ENCODE measurements around the gene PLPP2.

The PLPP2 gene

DNA sequence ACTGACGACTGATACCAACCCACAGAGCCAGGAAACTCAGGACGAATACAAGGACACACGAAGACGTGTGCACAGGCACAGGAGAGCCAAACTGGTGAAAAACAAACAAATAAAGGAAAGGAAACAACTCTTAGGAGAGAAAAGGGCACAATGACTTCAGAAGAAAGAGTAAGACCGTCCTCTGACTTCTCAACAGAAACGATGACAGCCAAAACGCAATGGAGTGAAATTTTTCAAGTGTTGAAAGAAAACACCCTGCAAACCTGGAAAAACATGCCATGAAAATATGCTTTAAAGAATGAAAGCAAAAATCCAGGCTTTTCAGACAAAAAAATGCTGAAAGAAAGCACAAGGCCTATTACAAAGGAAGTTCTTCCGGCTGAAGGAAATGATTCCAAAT is 24.6 kb upstream of the PLPP2 start:
- DNase-seq (ENCODE audit: low spot score) (no peak), FAIRE-seq (no peak)

DNA sequence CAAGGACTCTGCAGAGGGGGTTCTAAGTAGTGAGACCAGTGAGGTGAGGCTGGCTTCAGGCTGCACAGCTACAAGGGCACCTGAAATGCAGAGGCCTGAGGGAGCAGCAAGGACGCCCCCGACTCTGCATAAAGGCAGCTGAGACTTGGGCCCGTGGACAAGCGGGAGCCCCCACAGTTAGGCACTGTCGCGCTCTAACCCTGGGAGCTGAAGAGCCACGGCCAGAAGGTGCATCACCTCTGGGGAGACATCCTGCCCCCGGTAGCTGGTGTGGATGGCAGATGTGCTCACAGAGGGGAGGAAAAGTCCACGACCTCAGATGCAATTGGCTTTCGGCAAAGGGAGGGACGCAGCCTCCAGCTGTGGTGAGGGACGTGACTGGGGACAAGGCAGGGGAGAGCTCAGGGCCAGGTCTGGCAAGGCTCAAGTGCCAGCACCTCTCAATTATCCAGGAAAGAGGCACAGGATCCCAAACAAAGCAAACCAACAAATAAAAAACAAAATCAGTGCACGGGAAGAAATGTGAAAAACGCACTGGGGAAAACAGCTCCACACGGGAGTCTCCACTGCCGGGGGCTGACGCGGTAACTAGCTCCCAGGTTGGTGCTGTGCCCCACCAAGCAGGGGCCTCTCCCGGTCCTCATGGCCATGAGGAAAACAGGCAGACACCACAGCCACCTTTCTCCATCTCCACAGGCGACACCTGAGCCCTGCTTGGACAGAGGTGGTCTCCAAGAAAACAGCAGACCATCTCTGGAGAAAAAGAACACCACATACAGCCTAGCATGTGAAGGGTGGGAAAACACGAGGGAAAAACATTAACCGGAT is 23.0 kb upstream of the PLPP2 start:
- DNase-seq (ENCODE audit: low spot score) (no peak), FAIRE-seq (no peak)

DNA sequence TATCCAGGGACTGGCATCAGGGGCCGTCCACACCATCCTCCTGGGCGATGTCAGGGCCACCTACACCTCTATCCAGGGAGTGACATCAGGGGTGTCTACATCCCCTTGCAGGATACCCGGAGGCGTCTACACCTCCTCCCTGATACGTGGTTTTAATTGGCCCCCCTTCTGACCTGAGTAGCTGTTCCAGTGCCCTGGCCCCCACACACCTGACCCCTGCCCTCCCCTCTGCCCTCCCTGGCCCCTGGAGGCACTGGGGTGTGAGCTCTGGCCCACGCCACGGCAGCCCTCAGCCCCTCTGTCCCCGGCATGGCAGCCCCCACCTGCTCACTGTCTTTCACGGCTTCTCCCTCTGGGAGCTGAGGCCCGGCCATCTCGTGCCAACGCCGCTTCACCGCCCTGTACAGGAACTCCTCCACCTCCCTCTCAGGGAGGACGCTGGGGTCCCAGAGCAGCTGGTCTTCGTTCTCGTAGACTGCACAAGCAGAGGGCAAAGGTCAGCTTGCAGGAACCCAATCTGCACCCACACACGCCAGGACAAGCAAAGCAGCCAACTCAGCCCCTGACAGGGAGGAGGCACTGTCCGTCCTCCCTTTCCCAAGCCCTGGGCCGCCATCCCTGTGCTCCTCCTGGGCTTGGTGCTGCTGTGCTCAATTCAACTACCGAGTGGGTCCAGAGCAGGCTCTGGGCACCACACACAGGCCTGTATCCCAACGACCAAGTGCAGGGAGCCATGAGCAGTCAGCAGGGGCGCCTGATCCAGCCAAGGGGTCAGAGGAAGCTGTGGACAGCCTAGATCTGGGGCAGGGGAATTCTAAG is 22.2 kb upstream of the PLPP2 start:
- DNase-seq (ENCODE audit: low spot score), result no peak

DNA sequence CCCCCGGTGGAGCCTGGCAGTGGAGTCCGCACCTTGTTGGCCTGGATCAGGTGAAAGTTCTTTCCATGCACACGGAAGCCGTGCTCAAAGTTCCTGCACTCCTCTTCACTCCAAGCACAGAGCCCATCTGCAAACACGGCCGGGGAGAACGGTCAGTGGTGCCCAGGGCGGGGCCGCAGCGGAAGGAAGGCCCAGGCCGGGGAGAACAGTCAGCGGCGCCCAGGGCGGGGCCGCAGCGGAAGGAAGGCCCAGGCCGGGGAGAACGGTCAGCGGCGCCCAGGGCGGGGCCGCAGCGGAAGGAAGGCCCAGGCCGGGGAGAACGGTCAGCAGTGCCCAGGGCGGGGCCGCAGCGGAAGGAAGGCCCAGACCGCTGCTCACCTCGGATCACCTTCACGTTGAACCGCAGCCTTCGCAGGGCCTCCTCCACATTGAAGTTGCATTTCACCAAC is 20.6 kb upstream of the PLPP2 start:
- FAIRE-seq (no peak), DNase-seq (ENCODE audit: low spot score) (no peak)

More for the DNA sequence above, 22.2 kb upstream of the PLPP2 start:
- no peak for FAIRE-seq

DNA sequence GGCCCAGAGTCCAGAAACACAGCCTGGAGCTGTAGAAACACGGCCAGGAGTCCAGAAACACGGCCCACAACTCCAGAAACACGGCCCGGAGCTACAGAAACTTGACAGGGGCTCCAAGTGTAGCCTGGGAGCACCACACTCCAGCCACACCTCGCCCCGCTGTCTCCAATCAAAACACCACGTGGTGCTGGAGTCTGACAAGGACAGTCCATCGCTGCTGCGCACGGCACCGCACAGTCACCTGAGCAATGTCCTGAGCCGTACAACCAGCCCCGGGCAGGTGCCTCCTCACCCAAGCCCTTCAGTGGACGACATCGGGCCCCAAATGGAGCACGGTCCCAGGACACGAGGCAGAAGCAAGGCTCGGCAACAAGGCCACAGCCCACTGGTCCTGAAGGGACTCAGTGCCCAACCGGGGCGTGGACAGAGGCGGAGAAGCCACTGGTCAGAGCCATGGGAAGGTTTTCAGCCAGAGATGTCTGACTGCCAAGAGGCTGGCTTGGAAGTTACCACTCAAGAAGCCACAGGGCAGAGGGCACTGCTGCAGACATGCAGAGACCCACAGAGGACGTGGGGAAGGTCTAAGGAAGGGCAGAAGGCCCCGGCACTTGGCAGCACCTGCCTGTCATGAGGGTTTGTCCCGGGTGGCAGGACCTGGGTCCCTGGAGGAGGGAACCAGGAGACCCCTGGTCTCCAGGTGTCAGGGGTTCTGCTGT is 19.7 kb upstream of the PLPP2 start:
- DNase-seq (ENCODE audit: low spot score), result no peak
- FAIRE-seq, result no peak

DNA sequence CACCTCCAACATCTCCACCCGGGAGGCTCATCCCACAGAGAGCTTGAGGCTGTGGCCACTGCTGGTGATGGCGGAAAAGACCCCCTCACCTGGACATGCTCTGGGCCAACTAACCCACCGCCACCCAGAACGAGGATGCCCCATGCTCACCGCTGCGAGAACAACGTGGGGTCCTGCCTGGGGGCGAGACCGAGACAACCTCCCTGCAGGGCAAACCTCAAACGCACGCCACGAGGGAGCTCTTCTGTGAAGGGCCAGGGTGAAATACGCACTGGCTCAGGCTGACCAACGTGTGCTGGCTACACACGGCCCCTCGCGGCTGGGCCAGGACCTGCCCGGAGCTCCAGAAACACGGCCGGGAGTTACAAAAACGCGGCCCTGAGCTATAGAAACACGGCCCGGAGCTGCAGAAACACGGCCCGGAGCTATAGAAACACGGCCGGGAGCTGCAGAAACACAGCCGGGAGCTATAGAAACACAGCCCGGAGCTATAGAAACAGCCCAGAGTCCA is 19.0 kb upstream of the PLPP2 start:
- DNase-seq (ENCODE audit: low spot score) (no peak), FAIRE-seq (no peak)

DNA sequence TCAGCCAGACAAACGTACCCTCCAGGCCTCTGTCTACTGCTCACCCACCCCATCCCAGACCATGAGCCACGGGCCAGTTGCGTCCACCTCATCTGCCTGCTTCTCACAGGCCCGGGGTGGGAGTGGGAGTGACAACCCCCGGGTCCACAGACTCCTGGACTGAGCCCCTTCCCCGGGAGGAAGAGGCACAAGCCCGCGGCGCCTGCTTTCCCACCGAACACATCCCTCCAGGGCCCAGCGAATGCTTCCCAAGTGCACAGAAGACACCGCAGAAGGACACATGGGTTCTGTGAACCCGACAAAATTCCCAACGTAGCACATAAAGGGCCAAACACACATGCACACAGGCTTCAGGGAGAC is 18.0 kb upstream of the PLPP2 start:
- FAIRE-seq, result no peak
- no peak for DNase-seq (ENCODE audit: low spot score)

DNA sequence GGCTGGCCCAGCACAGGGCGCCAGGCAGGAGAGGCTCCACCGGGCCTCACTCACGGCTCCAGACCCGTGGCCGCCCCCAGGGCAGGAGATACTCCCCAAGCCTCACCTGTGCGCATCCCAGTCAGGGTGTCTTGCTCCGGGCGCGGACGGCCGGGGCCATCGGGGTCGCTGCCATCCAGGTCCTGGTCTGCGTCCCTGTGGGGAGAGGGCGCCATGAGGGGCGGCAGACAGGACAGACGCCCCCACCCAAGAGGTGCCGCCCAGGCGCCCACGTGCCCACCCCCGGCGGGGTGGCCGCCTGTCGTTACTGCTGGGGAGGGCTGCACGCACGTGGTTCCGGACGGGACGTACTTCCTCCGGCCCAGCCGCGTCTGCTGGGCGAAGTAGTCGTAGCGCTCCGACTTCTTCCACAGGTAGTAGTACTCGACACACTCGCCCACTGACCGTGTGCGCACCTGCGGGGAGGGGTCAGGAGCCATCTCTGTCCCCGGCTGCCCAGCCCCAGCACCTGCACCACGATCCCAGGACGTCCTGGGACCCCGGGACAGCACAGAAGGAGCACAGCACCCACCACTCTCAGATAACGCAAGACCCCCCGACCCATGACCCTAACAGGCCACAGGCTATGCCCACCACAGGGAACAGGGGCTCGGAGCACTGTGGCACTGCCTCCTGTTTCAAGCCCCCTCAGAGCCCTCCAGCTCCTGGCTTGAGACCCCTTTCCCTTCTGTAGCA is 17.4 kb upstream of the PLPP2 start:
- DNase-seq (ENCODE audit: low spot score), result no peak
- no peak for FAIRE-seq

DNA sequence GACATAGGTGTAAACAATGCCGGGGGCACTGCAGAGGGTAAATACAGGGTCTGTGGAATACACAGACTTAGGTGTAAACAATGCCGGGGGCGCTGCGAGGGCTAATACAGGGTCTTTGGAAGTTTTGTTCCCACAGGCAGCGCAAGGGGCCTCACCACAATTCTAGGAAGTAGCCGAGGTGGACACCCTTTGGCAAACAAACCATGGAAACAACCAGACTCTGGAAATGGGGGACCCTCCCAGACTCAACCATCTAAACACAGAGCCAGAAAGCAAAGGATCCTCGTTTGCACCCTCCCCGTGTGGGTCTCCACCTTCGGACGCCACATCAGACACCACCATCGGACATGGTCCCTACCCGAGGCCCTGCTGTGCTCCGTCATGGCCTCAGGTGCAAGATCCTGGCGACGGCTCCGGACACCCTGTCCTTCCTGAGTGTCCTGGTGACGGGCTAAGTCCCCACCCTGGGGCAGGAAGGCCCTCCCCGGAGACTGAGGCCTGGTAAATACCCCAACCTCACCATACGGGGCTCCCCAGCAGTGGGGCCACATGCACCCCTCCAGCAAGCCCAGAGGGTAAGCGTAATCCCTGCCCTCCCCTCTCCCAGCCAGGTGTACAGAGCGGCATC is 16.7 kb upstream of the PLPP2 start:
- DNase-seq (ENCODE audit: low spot score) (no peak), FAIRE-seq (no peak)

DNA sequence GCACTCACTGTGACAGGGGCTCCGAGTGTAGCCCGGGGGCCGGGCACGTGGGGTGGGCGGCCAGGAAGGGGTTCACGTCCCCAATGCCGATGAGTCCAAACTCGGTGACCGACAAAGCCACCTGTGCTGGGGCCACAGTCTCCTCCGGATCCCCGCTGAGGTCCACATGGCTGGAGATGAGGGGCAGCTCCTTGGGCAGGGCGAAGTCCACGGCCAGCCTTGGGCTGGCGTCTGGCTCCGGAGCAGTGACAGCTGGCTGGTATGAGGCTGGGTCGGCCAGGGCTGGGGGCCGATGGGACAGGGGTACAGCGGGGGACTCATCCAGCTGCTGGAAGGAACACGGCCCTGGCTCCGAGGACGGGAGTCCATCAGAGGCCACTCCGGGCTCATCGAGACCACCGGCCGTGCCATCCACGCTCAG is 15.9 kb upstream of the PLPP2 start:
- no peak for DNase-seq (ENCODE audit: low spot score)
- FAIRE-seq, result no peak

DNA sequence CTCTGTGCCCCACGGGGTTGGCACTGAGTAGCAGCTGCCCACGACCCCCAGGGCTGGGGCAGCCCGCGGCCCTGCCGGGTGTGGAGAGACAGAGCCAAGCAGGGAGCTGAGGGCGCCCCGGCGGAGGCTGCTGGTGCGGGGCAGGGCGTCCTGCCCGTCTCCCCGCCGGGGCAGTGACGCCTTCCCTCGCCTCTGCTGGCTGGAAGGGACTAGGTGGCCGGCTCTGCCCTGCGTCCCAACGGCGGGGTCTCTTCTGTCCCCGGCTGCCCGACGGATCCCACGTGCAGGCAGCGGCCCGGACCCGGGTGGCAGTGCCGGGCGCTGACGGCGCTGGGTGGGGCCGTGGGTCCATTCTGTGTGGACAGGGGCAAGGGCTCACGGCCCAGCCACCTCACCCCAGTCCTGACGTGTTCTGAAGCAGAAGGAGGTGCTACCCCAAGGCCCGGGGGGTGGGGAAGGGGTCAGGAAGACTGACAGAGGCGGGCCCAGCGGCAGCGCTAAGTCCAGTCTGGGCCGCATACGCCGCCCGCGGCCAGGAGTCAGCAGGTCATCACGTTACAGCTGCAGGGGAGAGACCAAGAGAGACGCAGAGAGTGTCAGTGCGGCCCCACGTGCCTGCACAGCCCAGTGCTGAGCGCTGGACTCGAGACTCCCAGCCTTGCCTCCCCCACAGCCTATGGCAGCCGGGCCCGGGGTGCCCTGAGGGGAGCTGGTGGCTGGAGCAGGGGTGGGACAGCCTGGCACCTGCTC is 15.1 kb upstream of the PLPP2 start:
- FAIRE-seq, result no peak
- DNase-seq (ENCODE audit: low spot score), result no peak

DNA sequence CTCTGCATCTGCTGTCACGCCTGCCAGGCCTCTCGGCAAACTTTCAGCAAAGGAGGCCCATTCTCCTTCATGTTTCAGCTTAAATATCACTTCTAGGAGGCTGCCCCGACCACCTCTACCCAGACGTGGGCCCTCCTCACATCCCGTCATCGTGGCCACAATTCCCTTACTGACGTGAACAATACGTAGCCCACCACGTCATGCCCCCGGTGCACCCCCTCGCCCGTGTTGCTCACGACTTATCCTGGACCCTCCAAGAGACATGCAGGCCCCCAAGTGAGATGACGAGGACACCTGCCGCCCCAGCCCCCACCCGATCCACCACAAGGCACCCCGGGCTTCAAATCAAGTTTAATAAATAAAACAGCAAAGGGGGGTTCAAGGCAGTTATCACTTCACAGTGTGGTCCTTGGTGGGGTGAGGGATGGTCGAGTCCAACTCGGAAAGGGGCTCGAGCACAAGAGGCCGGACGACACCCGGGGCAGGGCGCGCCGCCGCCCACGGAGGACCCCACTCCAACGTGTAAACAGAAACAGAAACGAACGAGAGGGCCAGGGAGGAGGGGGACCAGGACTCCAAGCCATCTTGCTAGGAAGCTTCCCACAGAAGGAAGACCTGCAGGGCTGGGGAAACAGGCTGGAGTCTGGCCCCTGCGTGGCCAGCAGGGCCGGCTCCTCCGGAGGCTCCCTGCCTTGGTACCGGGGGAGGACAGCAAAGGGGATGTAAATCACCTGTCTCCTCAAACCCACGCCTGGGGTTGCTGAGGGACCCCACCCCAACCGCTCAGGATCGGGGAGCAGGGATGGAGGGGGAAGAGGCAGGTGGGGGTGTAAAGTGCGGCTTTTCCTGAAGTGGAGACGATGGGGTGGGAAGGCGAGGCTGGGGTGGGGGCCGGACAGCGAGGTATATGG is 14.3 kb upstream of the PLPP2 start:
- DNase-seq (ENCODE audit: low spot score) (no peak), FAIRE-seq (no peak)

DNA sequence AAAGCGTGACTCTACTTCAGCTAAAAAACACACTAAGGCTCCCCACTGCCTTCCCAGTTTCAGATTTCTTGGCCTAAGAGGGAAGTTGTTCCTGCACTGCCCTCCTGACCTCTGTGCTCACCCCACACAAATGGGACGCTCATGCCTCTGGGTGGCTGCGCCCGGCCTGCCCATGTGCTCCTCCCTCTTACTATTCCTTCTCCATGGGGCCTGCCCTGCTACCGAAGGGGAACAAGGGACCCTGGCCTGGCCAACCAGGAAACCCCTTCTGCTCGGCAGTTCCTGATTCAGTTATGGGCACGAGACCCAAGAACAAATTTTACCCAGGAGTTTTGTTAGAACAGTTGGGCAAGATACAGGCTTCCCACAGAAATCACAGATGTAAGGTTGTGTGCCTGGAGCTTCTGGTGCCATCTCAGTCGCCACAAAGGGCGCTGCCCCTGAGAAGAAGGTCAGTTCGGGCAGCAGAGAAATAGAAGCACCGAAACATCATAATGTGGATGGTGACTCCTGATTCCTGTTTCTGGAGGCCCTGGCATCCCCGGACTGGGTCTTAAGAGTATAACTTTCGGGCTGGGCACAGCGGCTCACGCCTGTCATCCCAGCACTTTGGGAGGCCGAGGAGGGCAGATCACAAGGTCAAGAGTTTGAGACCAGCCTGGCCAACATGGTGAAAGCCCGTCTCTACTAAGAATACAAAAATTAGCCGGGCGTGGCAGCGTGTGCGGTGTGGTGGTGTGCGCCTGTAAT is 5.4 kb upstream of the PLPP2 start:
- DNase-seq (ENCODE audit: low spot score) (no peak), FAIRE-seq (no peak)

DNA sequence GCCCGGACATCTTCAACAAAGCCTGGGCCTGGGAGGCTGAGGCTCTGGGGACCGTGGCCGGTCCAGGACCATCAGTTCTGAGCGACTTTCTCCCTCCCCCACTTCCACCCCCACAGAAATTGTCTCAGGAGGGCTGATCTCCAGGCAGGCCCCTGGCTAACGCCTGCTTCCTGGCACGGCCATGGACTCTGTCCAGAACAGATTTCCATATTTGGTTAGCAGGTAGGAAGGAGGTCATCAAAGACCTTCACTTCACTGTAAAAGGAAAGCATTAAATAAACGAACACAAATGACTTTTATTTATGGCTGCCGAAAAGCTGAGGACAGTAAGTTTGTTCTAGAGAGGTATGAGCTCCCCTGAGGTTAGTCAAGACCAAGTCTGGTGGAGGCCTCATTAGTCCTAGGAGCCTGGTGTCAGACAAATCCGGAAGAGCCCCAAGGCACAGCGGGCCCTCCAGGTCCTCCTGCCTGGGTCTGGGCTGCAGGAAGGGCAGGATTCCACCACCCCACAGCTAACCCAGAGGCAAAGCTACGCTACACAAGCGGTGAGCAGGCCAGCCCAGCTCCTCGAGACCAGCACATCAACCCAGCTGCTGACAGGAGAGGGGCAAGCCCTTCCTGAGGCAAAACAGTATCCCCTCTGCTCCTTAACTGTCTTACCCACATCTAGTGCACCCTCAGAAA is 4.6 kb upstream of the PLPP2 start:
- DNase-seq (ENCODE audit: low spot score) (no peak), FAIRE-seq (no peak)

DNA sequence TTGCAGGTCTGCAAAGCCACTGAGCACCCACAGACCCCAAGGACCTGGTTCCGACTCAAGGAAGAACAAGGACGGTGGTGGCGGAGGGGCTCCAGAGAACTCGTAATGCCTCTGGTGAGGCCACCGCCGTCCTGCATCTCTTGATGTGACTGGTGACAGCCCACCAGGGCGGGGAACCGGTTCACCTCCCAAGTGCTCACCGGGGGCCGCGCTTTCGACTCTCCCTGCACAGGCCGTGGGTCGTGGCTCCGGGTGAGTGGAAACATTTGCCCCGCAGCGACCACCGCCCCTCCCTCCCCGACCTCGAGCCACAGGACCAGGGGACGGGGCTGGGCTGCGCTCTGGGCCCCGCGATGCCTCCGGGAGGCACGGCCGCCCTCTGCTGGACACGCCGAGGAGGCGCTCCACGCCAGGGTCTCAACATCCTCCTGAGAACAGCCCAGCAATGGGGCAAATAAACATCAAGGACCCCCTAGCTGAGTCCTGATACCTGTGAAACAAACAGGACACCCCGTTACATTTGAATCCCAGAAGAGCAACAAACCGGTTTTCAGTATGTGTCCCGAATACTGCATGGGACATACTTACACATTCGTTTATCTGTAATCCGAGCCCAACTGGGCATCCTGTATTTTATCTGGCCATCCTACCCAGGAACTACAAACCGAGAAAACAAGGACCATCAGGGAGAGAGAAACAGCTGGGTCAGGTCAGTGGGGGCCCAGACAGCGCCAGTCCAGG is 3.9 kb upstream of the PLPP2 start:
- peak; percentile 43 for DNase-seq (ENCODE audit: low spot score)
- FAIRE-seq, result no peak

DNA sequence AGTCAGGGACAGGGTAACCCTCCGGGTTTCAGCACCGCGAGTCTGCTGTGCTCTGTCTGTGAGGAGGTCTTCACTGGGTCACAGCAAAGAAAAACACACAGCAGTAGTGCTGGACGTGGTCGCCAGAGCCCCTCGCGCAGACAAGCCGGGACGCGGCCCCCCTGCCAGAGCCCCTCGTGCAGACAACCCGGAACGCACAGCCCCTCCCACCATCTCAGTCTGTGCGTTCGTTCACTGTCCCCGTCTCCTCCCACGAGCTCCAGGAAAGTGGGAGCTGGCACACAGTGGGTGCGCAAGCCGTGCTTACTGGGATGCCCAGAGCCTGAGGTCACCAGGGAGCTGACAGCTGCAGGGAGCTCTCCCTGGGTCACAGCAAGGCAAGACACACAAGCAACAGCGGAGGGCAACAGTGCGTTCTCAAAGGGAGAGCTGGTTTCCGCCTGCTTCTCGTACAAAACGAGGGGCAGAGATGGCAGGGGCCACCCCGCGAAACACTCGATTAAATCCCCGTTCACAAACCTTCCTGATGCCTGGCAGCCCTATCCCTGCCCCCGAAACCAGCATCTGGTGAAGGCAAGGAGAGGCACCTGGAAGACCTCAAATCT is 3.2 kb upstream of the PLPP2 start:
- FAIRE-seq (no peak), DNase-seq (ENCODE audit: low spot score) (peak; percentile 17)
